GM23338 (cell line): ENCODE measurements around the gene SIM1. TPM values are rescaled to one million over a fixed set of nuclear protein-coding genes. Genes with fewer than 3 reads are reported as not detected.

Experiments used
- ATAC-seq: fragments of 200-7000 bp; cut with Tn5 transposase; 3 replicates; pipeline ENCODE4 v1.9.1; 2020
- DNase-seq: peaks from one replicate; pipeline ENCODE4 v3.0.0-alpha.2; 2015; ENCODE audit warnings: low spot score
- H2AFZ ChIP-seq: fragments of 200-600 bp; sonication (generic); 2 replicates; pipeline ENCODE4 v1.8.0; 2016; ENCODE audit warnings: antibody characterized with exemption, mild to moderate bottlenecking, moderate library complexity
- H3F3A ChIP-seq: fragments of 200-600 bp; sonication (generic); replicated peaks from 2 replicates; pipeline ENCODE4 v1.8.0; 2017; ENCODE audit warnings: antibody characterized with exemption, mixed run types, low read depth
- H3K27ac ChIP-seq: fragments of 200-600 bp; sonication (generic); 2 replicates; pipeline ENCODE4 v1.6.1; 2016; ENCODE audit warnings: low read depth
- H3K27me3 ChIP-seq: fragments of 200-600 bp; sonication (generic); 2 replicates; pipeline ENCODE4 v1.8.0; 2016; ENCODE audit warnings: mild to moderate bottlenecking, mixed run types, moderate library complexity; ENCODE audit not compliant: insufficient read depth
- H3K36me3 ChIP-seq: fragments of 200-600 bp; sonication (generic); 2 replicates; pipeline ENCODE4 v1.8.0; 2016; ENCODE audit warnings: mild to moderate bottlenecking; ENCODE audit not compliant: insufficient read depth
- H3K4me1 ChIP-seq: fragments of 200-600 bp; sonication (generic); 2 replicates; pipeline ENCODE4 v1.8.0; 2016; ENCODE audit warnings: mild to moderate bottlenecking, moderate library complexity; ENCODE audit not compliant: insufficient read depth
- H3K4me2 ChIP-seq: fragments of 200-600 bp; sonication (generic); 2 replicates; pipeline ENCODE4 v1.7.1; 2017; ENCODE audit warnings: mixed run types
- H3K4me3 ChIP-seq: fragments of 200-600 bp; sonication (generic); 2 replicates; pipeline ENCODE4 v1.6.1; 2016; ENCODE audit warnings: mixed run types
- H3K79me2 ChIP-seq: fragments of 200-600 bp; sonication (generic); replicated peaks from 2 replicates; pipeline ENCODE4 v1.8.0; 2017; ENCODE audit warnings: mild to moderate bottlenecking; ENCODE audit not compliant: insufficient read depth
- H3K9me2 ChIP-seq: fragments of 200-600 bp; sonication (generic); 2 replicates; pipeline ENCODE4 v1.8.0; 2017; ENCODE audit not compliant: insufficient read depth
- H4K20me1 ChIP-seq: fragments of 200-600 bp; sonication (generic); replicated peaks from 2 replicates; pipeline ENCODE4 v1.8.0; 2017; ENCODE audit warnings: mild to moderate bottlenecking; ENCODE audit not compliant: insufficient read depth
- H3K27ac Mint-ChIP-seq: 2 replicates; pipeline ENCODE4 v1.8.0; 2020; ENCODE audit warnings: inconsistent platforms, mild to moderate bottlenecking, moderate library complexity, mixed read lengths
- H3K27me3 Mint-ChIP-seq: 3 replicates; pipeline ENCODE4 v1.8.0; 2022; ENCODE audit warnings: low read depth, mild to moderate bottlenecking, moderate library complexity, mixed read lengths, inconsistent platforms; ENCODE audit not compliant: insufficient read depth, poor library complexity
- H3K36me3 Mint-ChIP-seq: 3 replicates; pipeline ENCODE4 v1.8.0; 2021; ENCODE audit warnings: low read depth, mild to moderate bottlenecking, inconsistent platforms, moderate library complexity, mixed read lengths
- H3K4me1 Mint-ChIP-seq: 3 replicates; pipeline ENCODE4 v1.8.0; 2020; ENCODE audit warnings: mild to moderate bottlenecking, inconsistent platforms, mixed read lengths
- H3K4me3 Mint-ChIP-seq: 3 replicates; pipeline ENCODE4 v1.8.0; 2021; ENCODE audit warnings: moderate library complexity, mild to moderate bottlenecking, inconsistent platforms, mixed read lengths
- H3K9me3 Mint-ChIP-seq: 3 replicates; pipeline ENCODE4 v1.8.0; 2020; ENCODE audit warnings: moderate library complexity, mild to moderate bottlenecking, inconsistent platforms, mixed read lengths
- ETS1 ChIP-seq: IDR thresholded peaks from 2 replicates; pipeline ENCODE4 v1.6.1; 2016; ENCODE audit warnings: antibody characterized with exemption
- EZH2 ChIP-seq: fragments of 200-600 bp; sonication (generic); IDR thresholded peaks from one replicate; pipeline ENCODE4 v1.8.0; 2017; ENCODE audit warnings: antibody characterized with exemption, mild to moderate bottlenecking, low read depth; ENCODE audit not compliant: unreplicated experiment
- EZH2phosphoT487 ChIP-seq: fragments of 200-600 bp; sonication (generic); IDR thresholded peaks from one replicate; pipeline ENCODE4 v1.8.1; 2018; ENCODE audit warnings: antibody characterized with exemption; ENCODE audit not compliant: unreplicated experiment
- JUNB ChIP-seq: IDR thresholded peaks from one replicate; pipeline ENCODE4 v1.6.1; 2016; ENCODE audit warnings: antibody characterized with exemption; ENCODE audit not compliant: unreplicated experiment
- ZNF462 ChIP-seq: fragments of 250-450 bp; sonication (Bioruptor Pico); IDR thresholded peaks from 2 replicates; pipeline ENCODE4 v1.5.0; 2020; ENCODE audit warnings: mild to moderate bottlenecking, moderate library complexity
- polyA plus RNA-seq: library from polyadenylated mRNA; unstranded; fragments of >200 nt; fragmentation: Nextera tagmentation; extraction: Ambion mirVana; gene quantifications from 2 replicates; pipeline ENCODE4 v1.2.1, GENCODE V29; 2016
- total RNA-seq: library from RNA; depleted of rRNA; stranded (reverse); fragments of >200 nt; shearing (Covaris generic); gene quantifications from 2 replicates; pipeline ENCODE4 v1.2.3, GENCODE V29; 2014

Gene SIM1
- total and polyA plus RNA-seq, 2 experiments from 2014 or later = 0.42 to 0.49 TPM

- Mint-ChIP-seq H3K9me3 (peaks cover 9% of the 10 kb centered on the region), H3K4me1 (peaks cover 17% of the 10 kb centered on the region), H3K36me3 (peaks cover 7% of the 10 kb centered on the region), H3K27me3 (peaks cover 7% of the 10 kb centered on the region), H3K27ac (no peak overlapping the region), H3K4me3 (no peak overlapping the region)
- Histone ChIP-seq H3K9me2 (peaks cover 4% of the 10 kb centered on the region; the same call in 1 of the 2 replicates), H3K4me1 (peaks cover 5% of the 10 kb centered on the region), H3K4me2 (no peak overlapping the region), H2AFZ (peak overlapping the region; percentile 58), H4K20me1 (no peaks in the 10 kb centered on the region), H3F3A (no peaks in the 10 kb centered on the region), H3K79me2 (no peaks in the 10 kb centered on the region), H3K4me3 (no peak overlapping the region), H3K27ac (no peak overlapping the region), H3K27me3 (no peaks in the 10 kb centered on the region), H3K36me3 (no peaks in the 10 kb centered on the region)
- DNase-seq (no peak), ATAC-seq (no peak)
- TF ChIP-seq EZH2phosphoT487 (no peak), ZNF462 (CRISPR knock-in tag) (no peak), JUNB (no peak), ETS1 (no peak), EZH2 (no peak)
Observed at GRCh38 chr6:100491952-100492670, 27.4 kb upstream of the SIM1 start.
